H9 (cell line): ENCODE measurements around the gene PLD4. TPM values are rescaled to one million over a fixed set of nuclear protein-coding genes. Genes with fewer than 3 reads are reported as not detected.

Source experiments
- DNase-seq: peaks from one replicate; pipeline ENCODE4 v3.0.0-alpha.2; 2017
- H2AFZ ChIP-seq: one replicate; pipeline ENCODE4 v1.6.1; 2013; ENCODE audit warnings: mild to moderate bottlenecking, low read length, control low read depth, moderate library complexity
- H2AK5ac ChIP-seq: 2 replicates; pipeline ENCODE4 v1.6.1; 2013; ENCODE audit warnings: low read length, control low read depth, mixed read lengths; ENCODE audit not compliant: insufficient read length
- H2BK120ac ChIP-seq: one replicate; pipeline ENCODE4 v1.6.1; 2013; ENCODE audit warnings: low read depth, mild to moderate bottlenecking, low read length, control low read depth, inconsistent platforms; ENCODE audit not compliant: poor library complexity, severe bottlenecking
- H2BK12ac ChIP-seq: 2 replicates; pipeline ENCODE4 v1.6.1; 2013; ENCODE audit warnings: low read length, control low read depth, mixed read lengths, low read depth; ENCODE audit not compliant: insufficient read length
- H2BK15ac ChIP-seq: 2 replicates; pipeline ENCODE4 v1.6.1; 2013; ENCODE audit warnings: low read depth, low read length, control low read depth
- H2BK20ac ChIP-seq: one replicate; pipeline ENCODE4 v1.6.1; 2013; ENCODE audit warnings: low read depth, mild to moderate bottlenecking, low read length, control low read depth, inconsistent platforms; ENCODE audit not compliant: poor library complexity, severe bottlenecking
- H2BK5ac ChIP-seq: 2 replicates; pipeline ENCODE4 v1.6.1; 2013; ENCODE audit warnings: low read length, control low read depth, mixed read lengths; ENCODE audit not compliant: insufficient read length
- H3K14ac ChIP-seq: 2 replicates; pipeline ENCODE4 v1.6.1; 2013; ENCODE audit warnings: low read length, control low read depth; ENCODE audit not compliant: insufficient read depth
- H3K18ac ChIP-seq: 2 replicates; pipeline ENCODE4 v1.6.1; 2013; ENCODE audit warnings: low read depth, mild to moderate bottlenecking, mixed read lengths, low read length, control low read depth; ENCODE audit not compliant: insufficient read length
- H3K23ac ChIP-seq: 2 replicates; pipeline ENCODE4 v1.6.1; 2013; ENCODE audit warnings: low read length, control low read depth, mixed read lengths, low read depth; ENCODE audit not compliant: insufficient read length
- H3K23me2 ChIP-seq: 2 replicates; pipeline ENCODE4 v1.6.1; 2013; ENCODE audit warnings: low read depth, mild to moderate bottlenecking, mixed read lengths, low read length, control low read depth; ENCODE audit not compliant: insufficient read length, poor library complexity, severe bottlenecking
- H3K27ac ChIP-seq: 2 replicates; pipeline ENCODE4 v1.5.1; 2013; ENCODE audit warnings: low read length, control low read depth, mixed read lengths, low read depth; ENCODE audit not compliant: insufficient read length
- H3K27me3 ChIP-seq: 2 replicates; pipeline ENCODE4 v1.6.1; 2013; ENCODE audit warnings: low read length, control low read depth, inconsistent platforms; ENCODE audit not compliant: insufficient read depth
- H3K4ac ChIP-seq: 2 replicates; pipeline ENCODE4 v1.6.1; 2013; ENCODE audit warnings: low read depth, mild to moderate bottlenecking, control low read depth, inconsistent platforms, low read length, moderate library complexity
- H3K4me1 ChIP-seq: 2 replicates; pipeline ENCODE4 v1.6.1; 2013; ENCODE audit warnings: low read length, control low read depth, inconsistent platforms; ENCODE audit not compliant: insufficient read depth
- H3K4me2 ChIP-seq: 2 replicates; pipeline ENCODE4 v1.6.1; 2013; ENCODE audit warnings: low read length, control low read depth, mixed read lengths; ENCODE audit not compliant: insufficient read length, insufficient read depth
- H3K56ac ChIP-seq: 2 replicates; pipeline ENCODE4 v1.6.1; 2013; ENCODE audit warnings: low read depth, mild to moderate bottlenecking, mixed read lengths, low read length, control low read depth; ENCODE audit not compliant: insufficient read length
- H3K79me1 ChIP-seq: 2 replicates; pipeline ENCODE4 v1.6.1; 2013; ENCODE audit warnings: low read depth, mild to moderate bottlenecking, moderate library complexity, low read length, control low read depth, inconsistent platforms; ENCODE audit not compliant: insufficient read depth, poor library complexity, severe bottlenecking
- H3K79me2 ChIP-seq: 2 replicates; pipeline ENCODE4 v1.6.1; 2013; ENCODE audit warnings: low read length, control low read depth, inconsistent platforms; ENCODE audit not compliant: insufficient read depth
- H3K9ac ChIP-seq: 2 replicates; pipeline ENCODE4 v1.6.1; 2013; ENCODE audit warnings: low read length, control low read depth, mixed read lengths; ENCODE audit not compliant: insufficient read length; ENCODE audit errors: extremely low read depth
- H3K9me3 ChIP-seq: one replicate; pipeline ENCODE4 v1.6.1; 2013; ENCODE audit warnings: low read depth, low read length, inconsistent platforms; ENCODE audit not compliant: control insufficient read depth
- H3T11ph ChIP-seq: one replicate; pipeline ENCODE4 v1.6.1; 2013; ENCODE audit warnings: mild to moderate bottlenecking, low read length, control low read depth, inconsistent platforms
- H4K20me1 ChIP-seq: one replicate; pipeline ENCODE4 v1.6.1; 2013; ENCODE audit not compliant: control insufficient read depth, insufficient read length, insufficient read depth
- H4K5ac ChIP-seq: 2 replicates; pipeline ENCODE4 v1.6.1; 2013; ENCODE audit warnings: low read depth, mild to moderate bottlenecking, mixed read lengths, low read length, control low read depth; ENCODE audit not compliant: insufficient read length
- H4K8ac ChIP-seq: replicated peaks from 2 replicates; pipeline ENCODE4 v1.6.1; 2013; ENCODE audit warnings: low read length, control low read depth, mixed read lengths, low read depth; ENCODE audit not compliant: insufficient read length
- H4K91ac ChIP-seq: 2 replicates; pipeline ENCODE4 v1.6.1; 2013; ENCODE audit warnings: low read depth, mild to moderate bottlenecking, moderate library complexity, mixed read lengths, low read length, control low read depth; ENCODE audit not compliant: insufficient read length
- H3K27ac Mint-ChIP-seq, 3 experiments: 2 replicates in 2 of 3; 3 replicates in 1 of 3; pipeline ENCODE4 v1.8.0; 2020 to 2021; ENCODE audit warnings: mixed read lengths in 3 of 3, mild to moderate bottlenecking in 1 of 3, moderate library complexity in 1 of 3
- H3K27me3 Mint-ChIP-seq: 2 replicates; pipeline ENCODE4 v1.8.0; 2021; ENCODE audit warnings: low read depth, mild to moderate bottlenecking, moderate library complexity, mixed read lengths
- H3K36me3 Mint-ChIP-seq, 3 experiments: 2 replicates in 2 of 3; 3 replicates in 1 of 3; pipeline ENCODE4 v1.8.0; 2020 to 2021; ENCODE audit warnings: low read depth in 3 of 3, mixed read lengths in 3 of 3; ENCODE audit not compliant: insufficient read depth in 1 of 3
- H3K4me1 Mint-ChIP-seq, 2 experiments: 2 replicates each; pipeline ENCODE4 v1.8.0; 2020; ENCODE audit warnings: mixed read lengths in 2 of 2
- H3K4me3 Mint-ChIP-seq, 2 experiments: 2 replicates in 1 of 2; 3 replicates in 1 of 2; pipeline ENCODE4 v1.8.0; 2020 to 2021; ENCODE audit warnings: mild to moderate bottlenecking in 2 of 2, mixed read lengths in 2 of 2, moderate library complexity in 1 of 2
- H3K9me3 Mint-ChIP-seq, 2 experiments: 2 replicates in 1 of 2; 3 replicates in 1 of 2; pipeline ENCODE4 v1.8.0; 2020; ENCODE audit warnings: mild to moderate bottlenecking in 2 of 2, mixed read lengths in 2 of 2, moderate library complexity in 1 of 2
- WGBS: extraction: QIAGEN DNeasy Blood & Tissue Kit; methylation state at CpG from one replicate; pipeline ENCODE4 v1.1.7; 2013; ENCODE audit warnings: missing lambda C conversion rate, low lambda C conversion rate, mixed read lengths; ENCODE audit not compliant: insufficient read length; ENCODE audit errors: extremely low coverage; 5-methylcytosine and 5-hydroxymethylcytosine counted together
- total RNA-seq: library from RNA; stranded (reverse); gene quantifications from 2 replicates; pipeline ENCODE4 v1.2.1, GENCODE V29; 2021
- TF ChIP-seq, protein P1 (sequence below): fragments of 200-600 bp; sonication (generic); conservative IDR thresholded peaks from 3 replicates; pipeline ENCODE4 v1.8.0; 2021; ENCODE audit warnings: antibody characterized with exemption, mild to moderate bottlenecking

Gene PLD4
- total RNA-seq, 1 experiment from 2014 or later: not detected

DNA sequence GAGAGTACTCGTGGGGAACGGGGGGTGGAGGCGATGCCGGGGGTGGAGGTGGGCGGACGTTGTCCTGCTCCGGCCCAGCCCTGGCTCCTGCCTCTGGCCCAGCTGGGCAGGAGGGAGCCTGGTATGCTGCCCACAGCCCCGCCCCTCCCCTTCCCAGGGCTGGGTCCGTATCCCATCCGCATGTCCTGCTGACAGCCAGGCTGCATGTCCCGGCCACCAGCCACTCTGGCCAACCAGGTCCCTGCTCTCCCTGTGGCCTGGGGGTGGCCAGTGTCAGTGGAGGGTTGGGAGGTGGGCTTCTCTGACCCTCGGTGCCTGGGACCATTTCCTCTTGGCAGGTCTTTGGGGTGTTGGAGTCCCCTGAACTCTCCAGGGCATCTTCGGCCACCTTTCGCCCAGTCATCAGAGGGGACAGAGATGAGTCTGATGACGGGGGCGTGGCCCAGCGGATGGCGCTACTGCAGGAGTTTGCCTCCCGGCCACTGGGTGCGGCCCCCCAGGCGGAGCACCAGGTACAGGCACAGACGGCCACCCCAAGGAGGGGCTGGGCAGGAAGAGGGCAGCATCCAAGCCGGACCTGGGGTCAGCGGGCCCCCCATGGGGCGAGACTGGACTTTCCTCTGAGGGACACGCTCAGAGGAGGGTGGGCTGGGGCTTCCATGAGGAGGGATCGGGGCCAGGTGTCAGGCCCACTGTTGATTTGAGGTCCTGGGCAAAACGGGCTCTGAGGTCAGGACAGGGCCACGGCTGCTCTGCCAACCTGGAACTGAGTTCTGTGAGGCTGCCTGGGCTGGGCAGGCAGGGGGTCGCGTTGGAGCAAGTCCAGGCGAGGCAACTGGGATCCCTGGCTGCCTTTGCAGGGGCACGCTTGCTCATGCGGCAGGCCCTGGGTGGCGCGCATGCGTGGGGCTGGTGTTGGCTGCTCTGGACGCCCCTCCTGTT is 39.4 kb upstream of the PLD4 start:
- peaks cover 0 to 2% of the 10 kb centered on the region in 2 experiments; a peak in 1 of 5 replicates for H3K9me3 Mint-ChIP-seq
- Histone ChIP-seq H3K79me1 (no peaks in the 10 kb centered on the region), H3K79me2 (no peaks in the 10 kb centered on the region), H3K9me3 (no peaks in the 10 kb centered on the region), H4K5ac (no peak overlapping the region), H3K23ac (no peak overlapping the region), H2BK12ac (no peak overlapping the region), H2AFZ (no peak overlapping the region), H3K27ac (no peak overlapping the region), H3K4ac (no peak overlapping the region), H2BK5ac (no peak overlapping the region), H4K8ac (no peak overlapping the region), H2BK15ac (no peak overlapping the region), H4K20me1 (no peaks in the 10 kb centered on the region), H3K4me1 (no peaks in the 10 kb centered on the region), H2BK20ac (no peak overlapping the region), H3K14ac (no peak overlapping the region), H3K4me2 (no peak overlapping the region), H2AK5ac (no peak overlapping the region), H3K56ac (no peak overlapping the region), H4K91ac (no peak overlapping the region), H2BK120ac (no peak overlapping the region), H3K9ac (no peak overlapping the region), H3K23me2 (no peaks in the 10 kb centered on the region), H3K27me3 (no peaks in the 10 kb centered on the region), H3T11ph (no peak overlapping the region), H3K18ac (no peak overlapping the region)
- DNase-seq: no peak
- H3K27me3 Mint-ChIP-seq: no peaks in the 10 kb centered on the region
- H3K4me1 Mint-ChIP-seq: peaks cover 0 to 5% of the 10 kb centered on the region in 2 experiments; a peak in 1 of 4 replicates
- no peak overlapping the region for H3K4me3 Mint-ChIP-seq
- no peak overlapping the region for H3K27ac Mint-ChIP-seq
- WGBS: no CpG with 5 or more reads among the region's 38 CpGs
- peaks cover 4 to 16% (median 11%) of the 10 kb centered on the region in 3 experiments; a peak in 5 of 7 replicates for H3K36me3 Mint-ChIP-seq
- TF ChIP-seq, protein P1, sequence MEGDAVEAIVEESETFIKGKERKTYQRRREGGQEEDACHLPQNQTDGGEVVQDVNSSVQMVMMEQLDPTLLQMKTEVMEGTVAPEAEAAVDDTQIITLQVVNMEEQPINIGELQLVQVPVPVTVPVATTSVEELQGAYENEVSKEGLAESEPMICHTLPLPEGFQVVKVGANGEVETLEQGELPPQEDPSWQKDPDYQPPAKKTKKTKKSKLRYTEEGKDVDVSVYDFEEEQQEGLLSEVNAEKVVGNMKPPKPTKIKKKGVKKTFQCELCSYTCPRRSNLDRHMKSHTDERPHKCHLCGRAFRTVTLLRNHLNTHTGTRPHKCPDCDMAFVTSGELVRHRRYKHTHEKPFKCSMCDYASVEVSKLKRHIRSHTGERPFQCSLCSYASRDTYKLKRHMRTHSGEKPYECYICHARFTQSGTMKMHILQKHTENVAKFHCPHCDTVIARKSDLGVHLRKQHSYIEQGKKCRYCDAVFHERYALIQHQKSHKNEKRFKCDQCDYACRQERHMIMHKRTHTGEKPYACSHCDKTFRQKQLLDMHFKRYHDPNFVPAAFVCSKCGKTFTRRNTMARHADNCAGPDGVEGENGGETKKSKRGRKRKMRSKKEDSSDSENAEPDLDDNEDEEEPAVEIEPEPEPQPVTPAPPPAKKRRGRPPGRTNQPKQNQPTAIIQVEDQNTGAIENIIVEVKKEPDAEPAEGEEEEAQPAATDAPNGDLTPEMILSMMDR: no peak
